Fibroblast of lung (primary cell): ENCODE measurements around the gene RNU1-2.
"Not testable (repeated sequence)": the region's sequence is repeated elsewhere in the genome, so short reads cannot be mapped to it uniquely, and the experiment has no call there.

ENCODE experiments used
- CTCF ChIP-seq, 2 donors: IDR thresholded peaks in 1 of 2; conservative IDR thresholded peaks in 1 of 2; 1 replicate in 1 of 2; 2 replicates in 1 of 2; pipeline ENCODE4 v1.5.1; 2011 to 2012; ENCODE audit warnings: low read length in 2 of 2, control low read depth in 1 of 2, inconsistent platforms in 1 of 2, low read depth in 1 of 2, mild to moderate bottlenecking in 1 of 2
- EZH2 ChIP-seq: IDR thresholded peaks from 2 replicates; pipeline ENCODE4 v1.5.1; 2012; ENCODE audit warnings: low read length, control low read depth, mild to moderate bottlenecking; ENCODE audit errors: missing control alignments

DNA sequence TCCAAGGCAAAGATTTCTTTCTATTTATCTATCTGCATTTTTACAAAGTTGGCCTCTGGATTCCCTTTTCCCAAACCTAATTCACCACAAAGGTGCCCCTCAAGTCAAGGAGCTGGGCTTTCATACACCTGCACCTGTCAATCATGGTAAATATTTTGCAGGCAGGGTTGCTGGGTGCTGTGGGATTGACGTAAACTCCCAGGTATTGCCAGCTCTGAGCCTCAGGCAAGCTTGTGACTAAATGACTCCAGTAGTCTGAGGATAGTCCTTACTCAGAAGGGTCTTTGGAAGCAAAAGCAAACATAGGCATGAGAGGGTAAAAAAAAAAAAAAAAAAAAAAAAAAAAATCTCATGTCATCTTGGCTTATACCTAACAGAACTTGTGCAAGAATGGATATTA, 14.0 kb upstream of the RNU1-2 start:
- TF ChIP-seq CTCF (conservative IDR thresholded peaks at IDR 0.05 in 1 of 2, IDR thresholded peaks at IDR 0.05 in 1 of 2; ENCODE audit: low read depth in 1 of 2, low read length in 2 of 2); EZH2: not testable (repeated sequence)
